ENCODE results near the gene SLC4A1AP. TPM values are rescaled to one million over a fixed set of nuclear protein-coding genes. Genes with fewer than 3 reads are reported as not detected.
"Not testable (repeated sequence)": the region's sequence is repeated elsewhere in the genome, so short reads cannot be mapped to it uniquely, and the experiment has no call there.

The SLC4A1AP gene, protein sequence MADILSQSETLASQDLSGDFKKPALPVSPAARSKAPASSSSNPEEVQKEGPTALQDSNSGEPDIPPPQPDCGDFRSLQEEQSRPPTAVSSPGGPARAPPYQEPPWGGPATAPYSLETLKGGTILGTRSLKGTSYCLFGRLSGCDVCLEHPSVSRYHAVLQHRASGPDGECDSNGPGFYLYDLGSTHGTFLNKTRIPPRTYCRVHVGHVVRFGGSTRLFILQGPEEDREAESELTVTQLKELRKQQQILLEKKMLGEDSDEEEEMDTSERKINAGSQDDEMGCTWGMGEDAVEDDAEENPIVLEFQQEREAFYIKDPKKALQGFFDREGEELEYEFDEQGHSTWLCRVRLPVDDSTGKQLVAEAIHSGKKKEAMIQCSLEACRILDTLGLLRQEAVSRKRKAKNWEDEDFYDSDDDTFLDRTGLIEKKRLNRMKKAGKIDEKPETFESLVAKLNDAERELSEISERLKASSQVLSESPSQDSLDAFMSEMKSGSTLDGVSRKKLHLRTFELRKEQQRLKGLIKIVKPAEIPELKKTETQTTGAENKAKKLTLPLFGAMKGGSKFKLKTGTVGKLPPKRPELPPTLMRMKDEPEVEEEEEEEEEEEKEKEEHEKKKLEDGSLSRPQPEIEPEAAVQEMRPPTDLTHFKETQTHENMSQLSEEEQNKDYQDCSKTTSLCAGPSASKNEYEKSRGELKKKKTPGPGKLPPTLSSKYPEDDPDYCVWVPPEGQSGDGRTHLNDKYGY
- 10 to 100 TPM; 23.9 to 29.6 (median 27.6) TPM for polyA plus RNA-seq

DNA sequence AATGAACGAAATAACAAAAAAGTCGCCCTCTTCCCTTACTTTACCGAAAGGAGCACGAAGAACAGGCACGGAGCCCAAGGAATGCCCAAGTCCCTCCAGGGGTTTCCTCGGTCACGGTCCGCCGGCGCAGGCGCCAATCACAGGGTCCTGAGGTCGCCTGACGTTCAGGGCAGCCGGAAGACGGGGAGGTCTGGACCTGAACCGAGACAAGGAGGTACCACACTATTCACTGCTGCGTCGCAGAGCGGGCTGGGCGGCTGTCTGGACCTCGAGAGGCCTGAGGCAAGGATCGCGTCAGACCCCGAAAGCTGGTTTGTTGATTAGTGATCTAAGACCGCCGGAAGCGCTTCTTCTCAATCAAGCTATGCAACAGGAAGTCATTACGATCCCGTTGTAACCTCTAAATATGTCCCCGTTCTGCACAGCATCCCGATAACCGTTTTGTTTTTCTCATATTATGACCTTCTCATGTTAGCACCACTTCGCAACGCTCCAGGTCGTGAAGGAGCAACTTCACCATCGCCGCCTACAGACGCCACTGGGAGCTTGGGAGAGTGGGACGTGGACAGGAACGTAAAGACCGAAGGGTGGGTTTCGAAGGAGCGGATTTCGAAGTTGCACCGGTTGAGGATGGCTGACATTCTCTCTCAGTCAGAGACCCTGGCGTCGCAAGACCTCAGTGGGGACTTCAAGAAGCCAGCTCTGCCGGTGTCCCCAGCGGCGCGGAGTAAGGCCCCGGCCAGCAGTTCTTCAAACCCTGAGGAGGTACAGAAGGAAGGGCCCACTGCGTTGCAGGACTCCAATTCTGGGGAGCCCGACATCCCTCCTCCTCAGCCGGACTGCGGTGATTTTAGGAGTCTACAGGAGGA lies at the start of gene SLC4A1AP, which contains the start of gene SUPT7L:
SLC4A1AP (plus strand) TSS at position 605 of the 869 bp plus-strand sequence; CDS start at position 631, 26 bp downstream.
SUPT7L (minus strand) TSS at position 330 of the 869 bp plus-strand sequence. CDS start 1,422 bp downstream, outside the sequence.
- peaks cover 18 to 38% (median 19%) of the 10 kb centered on the region in 3 donors for H3K36me3 Mint-ChIP-seq
- H3K27me3 Mint-ChIP-seq (ENCODE audit: low read depth in 3 of 3), result peaks cover 5 to 9% (median 8%) of the 10 kb centered on the region in 3 donors
- peak within 1 kb of the TSS; percentile 99 to 100 (median 100) for H3K4me3 Mint-ChIP-seq
- peaks cover 53 to 72% of the 10 kb centered on the region in 2 donors for H3K4me1 Mint-ChIP-seq
- H3K27ac Mint-ChIP-seq, result peak within 1 kb of the TSS; percentile 96 to 100 (median 99)
- no peaks in the 10 kb centered on the region for H3K9me3 Mint-ChIP-seq
- DNase-seq, result peak; percentile 81 to 85 (median 85)

GRCh38 chr2:27613985-27614384 lies 49.7 kb upstream of the SLC4A1AP start:
- no peaks in the 10 kb centered on the region for H3K27me3 Mint-ChIP-seq (ENCODE audit: low read depth in 3 of 3)
- H3K9me3 Mint-ChIP-seq, result no peaks in the 10 kb centered on the region
- no peaks in the 10 kb centered on the region for H3K4me1 Mint-ChIP-seq
- H3K27ac Mint-ChIP-seq, result no peak overlapping the region
- DNase-seq, result no peak
- H3K4me3 Mint-ChIP-seq, result no peak overlapping the region
- H3K36me3 Mint-ChIP-seq, result peaks cover 25 to 41% (median 28%) of the 10 kb centered on the region in 3 donors

- Mint-ChIP-seq H3K4me1 (no peaks in the 10 kb centered on the region), H3K4me3 (no peak overlapping the region), H3K27ac (no peak overlapping the region), H3K36me3 (peaks cover 28 to 46% (median 32%) of the 10 kb centered on the region in 3 donors), H3K27me3 (ENCODE audit: low read depth in 3 of 3) (no peaks in the 10 kb centered on the region), H3K9me3 (no peaks in the 10 kb centered on the region)
- DNase-seq, result no peak
These were observed 48.4 kb upstream of the SLC4A1AP start for GRCh38 chr2:27615316-27615715.

DNA sequence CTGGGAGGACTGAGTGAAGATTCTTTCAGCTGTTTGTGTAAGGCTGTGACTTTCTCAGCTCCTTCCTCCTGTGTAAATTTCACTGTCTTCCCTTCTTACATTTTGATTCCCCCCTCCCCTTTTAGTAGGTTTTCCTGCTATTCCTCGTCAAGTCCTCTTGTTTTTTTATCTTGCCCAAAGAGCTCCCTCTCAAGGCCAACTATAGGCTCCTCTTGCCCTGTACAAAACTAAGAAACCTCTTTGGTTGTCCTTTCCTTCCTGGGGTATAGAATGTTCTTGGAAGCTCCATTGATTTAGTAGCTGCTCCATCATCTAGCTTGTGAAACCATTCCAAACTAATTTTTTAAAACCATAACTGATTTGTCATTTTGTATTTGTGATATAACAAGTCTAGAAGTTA lies 42.2 kb upstream of the SLC4A1AP start:
- Mint-ChIP-seq H3K27ac (peak overlapping the region in 1 of 6 donors; percentile 47), H3K36me3 (peaks cover 38 to 62% (median 42%) of the 10 kb centered on the region in 3 donors), H3K4me1 (no peaks in the 10 kb centered on the region), H3K4me3 (no peak overlapping the region), H3K27me3 (ENCODE audit: low read depth in 3 of 3) (no peaks in the 10 kb centered on the region), H3K9me3 (no peaks in the 10 kb centered on the region)
- no peak for DNase-seq

GRCh38 chr2:27622921-27623384 lies 40.7 kb upstream of the SLC4A1AP start:
- Mint-ChIP-seq H3K4me3 (no peak overlapping the region), H3K27me3 (ENCODE audit: low read depth in 3 of 3) (no peaks in the 10 kb centered on the region), H3K4me1 (no peaks in the 10 kb centered on the region), H3K27ac (no peak overlapping the region), H3K36me3 (peaks cover 29 to 52% (median 34%) of the 10 kb centered on the region in 3 donors), H3K9me3 (no peaks in the 10 kb centered on the region)
- no peak for DNase-seq

GRCh38 chr2:27624943-27625342 lies 38.7 kb upstream of the SLC4A1AP start:
- DNase-seq, result no peak
- Mint-ChIP-seq H3K9me3 (no peaks in the 10 kb centered on the region), H3K4me1 (no peaks in the 10 kb centered on the region), H3K27me3 (ENCODE audit: low read depth in 3 of 3) (peaks cover 0 to 2% (median 0%) of the 10 kb centered on the region in 3 donors), H3K4me3 (no peak overlapping the region), H3K36me3 (peaks cover 20 to 40% (median 25%) of the 10 kb centered on the region in 3 donors), H3K27ac (peak overlapping the region in 2 of 6 donors; percentile 25 to 31)

- not testable (repeated sequence) for H3K27me3 Mint-ChIP-seq (ENCODE audit: low read depth in 3 of 3); H3K9me3 Mint-ChIP-seq; DNase-seq
- H3K4me1 Mint-ChIP-seq, result peaks cover 6 to 10% of the 10 kb centered on the region in 2 donors
- peaks cover 20 to 36% (median 21%) of the 10 kb centered on the region in 3 donors for H3K36me3 Mint-ChIP-seq
- peak overlapping the region in 3 of 6 donors; percentile 29 to 67 (median 41) for H3K27ac Mint-ChIP-seq
- H3K4me3 Mint-ChIP-seq, result peak overlapping the region in 1 of 5 donors; percentile 26
These were observed 37.4 kb upstream of the SLC4A1AP start for GRCh38 chr2:27626323-27626722.

GRCh38 chr2:27626921-27627320 lies 36.8 kb upstream of the SLC4A1AP start:
- Mint-ChIP-seq H3K4me1 (peaks cover 6 to 15% of the 10 kb centered on the region in 2 donors), H3K36me3 (peaks cover 14 to 34% (median 15%) of the 10 kb centered on the region in 3 donors), H3K27ac (peak overlapping the region in 4 of 6 donors; percentile 34 to 81 (median 64)), H3K4me3 (peak overlapping the region in 1 of 5 donors; percentile 26)
- not testable (repeated sequence) for DNase-seq; H3K27me3 Mint-ChIP-seq (ENCODE audit: low read depth in 3 of 3); H3K9me3 Mint-ChIP-seq

DNA sequence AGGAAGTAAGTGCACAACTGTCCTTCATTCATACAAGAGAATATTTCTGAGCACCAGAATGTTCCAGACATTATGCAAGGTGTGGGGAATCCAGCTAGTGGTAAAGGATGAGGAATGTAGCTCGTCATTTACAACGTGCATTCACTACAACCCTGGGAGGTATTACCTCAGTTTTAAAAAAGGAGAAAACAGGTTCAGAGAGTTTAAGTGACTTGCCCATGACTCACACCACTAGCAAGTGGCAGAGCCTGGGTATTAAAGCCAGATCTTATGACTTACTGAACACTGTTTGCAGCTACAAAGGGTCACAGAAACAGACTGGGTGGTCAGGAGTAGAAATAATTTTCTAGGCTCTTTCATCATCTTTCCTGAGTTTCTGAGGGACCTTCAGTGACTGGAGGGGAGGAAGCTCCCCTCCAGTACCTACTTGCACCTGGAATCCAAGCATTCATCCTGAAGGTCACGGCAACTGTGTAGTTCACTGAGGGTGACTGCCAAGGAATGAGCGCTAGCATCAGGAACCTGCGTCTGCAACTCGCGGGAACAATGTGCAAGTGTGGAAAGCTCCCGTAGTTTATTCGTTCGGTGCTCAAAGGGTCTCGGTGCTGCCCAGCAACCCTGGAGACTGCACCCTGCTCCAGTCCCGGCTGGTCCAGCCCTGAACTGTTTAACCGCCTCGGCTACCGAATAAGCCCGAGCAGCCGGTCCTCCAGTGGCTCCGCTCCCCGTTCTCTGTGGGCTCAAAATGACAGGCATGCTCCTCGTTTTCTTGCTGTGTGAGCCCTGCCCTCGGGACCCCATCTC lies 35.5 kb upstream of the SLC4A1AP start:
- H3K36me3 Mint-ChIP-seq, result peaks cover 4 to 28% (median 4%) of the 10 kb centered on the region in 3 donors
- no peak overlapping the region for H3K4me3 Mint-ChIP-seq

GRCh38 chr2:27628767-27629709 lies 34.7 kb upstream of the SLC4A1AP start, which contains the start of the genes CCDC121 and GPN1:
CCDC121 (minus strand) TSS chr2:27629012; CDS start chr2:27627799, 1,213 bp downstream.
GPN1 (plus strand) TSS chr2:27629050; CDS start chr2:27629059, 9 bp downstream.
- no peaks in the 10 kb centered on the region for H3K9me3 Mint-ChIP-seq
- peaks cover 8 to 15% of the 10 kb centered on the region in 2 donors for H3K4me1 Mint-ChIP-seq
- DNase-seq, result peak; percentile 93 to 96 (median 94)
- no peak within 1 kb of the TSS for H3K4me3 Mint-ChIP-seq
- H3K27me3 Mint-ChIP-seq (ENCODE audit: low read depth in 3 of 3), result peaks cover 0 to 2% (median 0%) of the 10 kb centered on the region in 3 donors
- H3K36me3 Mint-ChIP-seq, result peaks cover 4 to 26% (median 7%) of the 10 kb centered on the region in 3 donors
- peak within 1 kb of the TSS in 3 of 6 donors; percentile 67 to 81 (median 80) for H3K27ac Mint-ChIP-seq

More for the DNA sequence above, 35.5 kb upstream of the SLC4A1AP start:
- Mint-ChIP-seq H3K27ac (peak overlapping the region in 3 of 6 donors; percentile 67 to 81 (median 80)), H3K9me3 (no peaks in the 10 kb centered on the region), H3K27me3 (ENCODE audit: low read depth in 3 of 3) (peaks cover 0 to 2% (median 0%) of the 10 kb centered on the region in 3 donors), H3K4me1 (peaks cover 8 to 15% of the 10 kb centered on the region in 2 donors)
- DNase-seq, result no peak

DNA sequence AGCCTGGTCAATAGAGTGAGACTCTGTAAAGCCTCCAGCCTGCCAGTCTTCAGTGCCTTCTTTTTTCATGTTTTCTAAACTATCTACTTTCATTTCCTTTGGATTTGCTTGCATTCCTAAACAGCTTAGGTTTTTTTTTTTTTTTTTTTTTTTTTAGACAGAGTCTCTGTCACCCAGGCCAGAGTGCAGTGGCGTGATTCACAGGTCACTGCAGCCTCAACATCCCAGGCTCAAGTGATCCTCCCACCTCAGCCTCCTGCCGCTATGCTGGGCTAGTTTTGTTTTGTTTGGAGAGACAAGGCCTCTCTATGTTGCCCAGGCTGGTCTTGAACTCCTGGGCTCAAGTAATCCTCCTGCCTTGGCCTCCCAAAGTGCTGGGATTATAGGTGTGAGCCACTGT lies 33.4 kb upstream of the SLC4A1AP start:
- DNase-seq; H3K9me3 Mint-ChIP-seq; H3K27me3 Mint-ChIP-seq (ENCODE audit: low read depth in 3 of 3): not testable (repeated sequence)
- H3K36me3 Mint-ChIP-seq, result peaks cover 11 to 30% (median 14%) of the 10 kb centered on the region in 3 donors
- H3K4me1 Mint-ChIP-seq, result peaks cover 8 to 15% of the 10 kb centered on the region in 2 donors
- H3K27ac Mint-ChIP-seq, result peak overlapping the region in 4 of 6 donors; percentile 43 to 82 (median 61)
- H3K4me3 Mint-ChIP-seq, result peak overlapping the region in 2 of 5 donors; percentile 36 to 56
